ENCODE measurements around the gene CBR3.
"Not testable (repeated sequence)": the region's sequence is repeated elsewhere in the genome, so short reads cannot be mapped to it uniquely, and the experiment has no call there.

Gene CBR3

DNA sequence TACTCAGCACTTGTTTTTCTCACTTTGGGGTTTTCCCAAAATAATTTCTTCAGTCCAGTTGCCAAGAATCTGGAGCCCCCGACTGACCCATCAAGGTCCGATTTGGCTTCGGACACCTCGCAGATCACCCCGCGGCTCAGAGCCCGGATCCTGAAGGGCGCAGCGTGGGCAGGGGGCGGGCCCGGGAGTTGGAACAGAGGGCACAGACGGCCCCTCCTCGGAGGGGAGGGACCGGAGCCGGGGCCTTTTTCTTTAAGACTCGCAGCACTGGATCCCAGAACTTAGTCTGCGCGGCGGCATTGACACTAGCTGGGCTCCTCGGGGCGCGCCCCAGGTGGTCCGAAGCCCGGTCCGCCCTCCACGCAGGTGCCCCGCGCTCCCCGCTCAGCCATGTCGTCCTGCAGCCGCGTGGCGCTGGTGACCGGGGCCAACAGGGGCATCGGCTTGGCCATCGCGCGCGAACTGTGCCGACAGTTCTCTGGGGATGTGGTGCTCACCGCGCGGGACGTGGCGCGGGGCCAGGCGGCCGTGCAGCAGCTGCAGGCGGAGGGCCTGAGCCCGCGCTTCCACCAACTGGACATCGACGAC, at the start of gene CBR3:
Gene CBR3, plus strand, starts transcription at position 277 of the 588 bp plus-strand sequence. Its CDS starts 114 bp downstream, at position 391.
- DNase-seq = no peak

DNA sequence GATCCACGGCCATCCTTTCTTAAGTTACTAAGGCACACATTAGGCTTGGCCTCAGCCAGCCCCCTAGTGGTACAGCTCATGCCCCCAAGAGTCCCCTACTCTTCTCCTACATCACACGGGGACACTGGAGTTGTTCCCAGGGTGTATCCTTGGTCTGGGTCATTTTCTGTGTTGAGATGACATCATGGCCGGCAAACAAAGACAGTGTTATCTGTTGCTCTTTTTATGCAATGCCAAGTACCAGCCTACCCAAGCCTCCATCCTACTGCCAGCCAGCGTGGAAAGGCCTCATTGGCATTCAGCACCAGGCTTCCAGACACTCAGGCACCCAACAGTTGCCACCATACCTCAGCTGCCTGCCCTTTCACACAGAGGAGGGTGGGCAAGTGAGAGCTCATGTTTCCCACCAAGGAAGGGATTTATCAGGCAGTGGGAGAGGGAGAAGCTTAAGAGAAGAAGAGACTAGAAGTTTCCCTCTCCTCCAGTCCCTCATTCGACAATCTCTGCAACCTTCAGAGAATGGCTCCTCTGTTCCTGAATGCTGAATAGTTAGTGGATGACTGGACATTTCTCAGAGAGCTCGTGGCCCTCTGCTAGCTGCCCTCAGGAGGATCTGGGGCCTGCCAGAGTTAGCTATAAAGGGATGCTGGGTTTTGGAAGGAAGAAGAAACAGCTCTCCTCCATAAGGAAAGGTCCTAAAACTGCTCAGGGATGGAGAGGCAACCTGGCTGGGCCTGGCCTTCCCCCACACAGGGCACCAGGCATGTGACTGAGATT, 47.3 kb upstream of the CBR3 start:
- DNase-seq = no peak

DNA sequence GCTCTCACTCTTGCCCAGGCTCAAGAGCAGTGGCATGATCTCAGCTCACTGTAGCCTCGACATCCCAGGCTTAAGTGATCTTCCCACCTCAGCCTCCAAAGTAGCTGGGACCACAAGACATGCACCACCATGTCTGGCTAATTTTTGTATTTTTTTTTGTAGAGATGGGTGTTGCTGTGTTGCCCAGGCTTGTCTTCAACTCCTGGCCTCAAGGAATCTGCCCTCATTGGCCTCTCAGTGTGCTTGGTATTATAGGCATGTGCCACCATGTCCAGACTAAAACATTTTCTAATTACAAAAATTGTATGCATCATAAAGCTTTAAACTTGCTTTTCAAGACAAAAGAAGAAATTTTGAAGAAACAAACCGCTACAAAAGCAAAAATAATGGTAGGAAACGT, 44.9 kb upstream of the CBR3 start:
- no peak for DNase-seq

DNA sequence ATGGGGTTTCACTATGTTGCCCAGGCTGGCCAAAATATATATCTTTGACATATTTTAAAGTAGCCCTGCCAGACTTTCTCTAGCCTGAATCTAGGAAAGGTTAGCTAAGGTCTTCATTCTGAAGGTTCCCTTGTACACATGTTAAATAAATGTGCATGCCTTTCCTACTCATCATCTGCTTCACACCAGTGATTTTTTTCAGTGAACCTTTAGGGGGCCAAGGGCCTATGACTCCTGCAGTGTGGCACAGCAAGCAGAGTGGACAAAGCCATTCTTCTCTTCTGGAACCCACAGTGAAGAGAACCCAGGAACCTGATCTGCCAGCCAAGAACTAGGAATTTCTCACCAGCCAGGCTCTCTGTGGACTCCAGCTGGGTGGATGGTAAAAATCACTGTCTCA, 42.2 kb upstream of the CBR3 start:
- no peak for DNase-seq

DNA sequence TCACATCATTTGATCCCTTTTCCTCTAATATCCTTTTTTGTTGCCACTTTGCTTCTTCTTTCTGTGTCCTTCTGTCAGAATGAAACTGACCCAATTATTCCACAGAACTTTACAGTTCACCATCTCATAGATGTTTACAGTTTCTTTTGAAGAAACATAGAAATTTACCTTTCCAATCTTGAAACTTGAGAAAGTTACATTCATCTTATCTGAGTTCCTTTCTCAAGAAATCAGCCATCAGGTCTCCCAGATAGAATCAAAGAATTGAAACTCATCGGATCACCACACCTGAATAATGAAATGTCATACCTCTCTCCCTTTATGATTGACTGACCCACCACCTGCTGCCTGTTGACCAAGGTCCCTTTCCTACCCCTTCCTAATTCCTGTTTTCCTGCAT, 41.4 kb upstream of the CBR3 start:
- DNase-seq = no peak

DNA sequence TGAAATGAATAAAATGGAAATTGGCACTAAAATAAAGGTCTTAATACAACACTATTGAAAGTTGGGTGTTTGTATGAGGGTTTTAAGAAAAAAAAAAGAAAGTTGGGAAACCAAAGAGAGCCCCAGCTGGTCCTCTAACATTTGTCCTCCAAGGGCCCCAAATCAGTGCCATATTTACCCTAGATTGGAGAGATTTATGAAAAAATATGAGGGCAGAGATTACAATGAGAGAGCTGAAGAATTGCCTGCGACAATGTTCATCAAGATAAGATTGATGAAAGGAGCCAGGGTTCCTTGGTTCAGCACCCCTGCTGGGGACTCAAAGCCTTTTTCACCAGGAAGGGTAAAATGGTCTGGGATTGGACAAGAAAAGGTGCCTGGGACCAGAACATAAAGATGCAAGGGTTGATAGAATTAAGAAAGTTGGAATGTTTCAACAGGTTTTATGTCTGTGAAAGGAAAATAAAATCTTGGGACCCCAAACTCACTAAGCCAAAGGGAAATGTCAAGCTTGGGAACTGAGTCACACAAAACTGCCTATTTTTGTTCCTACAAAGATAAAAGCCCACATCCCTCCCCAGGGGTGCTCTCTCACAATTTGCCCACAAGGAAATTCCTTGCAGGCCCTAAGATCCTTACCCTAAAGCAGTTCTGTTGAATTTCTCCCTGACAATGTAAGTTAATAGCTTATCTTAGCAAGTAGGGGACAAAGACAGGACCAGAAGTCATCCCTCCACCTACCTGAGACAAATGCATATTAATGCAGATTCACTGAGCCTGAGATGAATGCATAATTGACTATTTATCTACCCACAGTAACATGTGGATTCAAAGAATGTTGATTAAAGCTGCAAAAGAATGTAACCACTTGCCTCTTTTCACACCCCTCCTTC, 38.2 kb upstream of the CBR3 start:
- no peak for DNase-seq

DNA sequence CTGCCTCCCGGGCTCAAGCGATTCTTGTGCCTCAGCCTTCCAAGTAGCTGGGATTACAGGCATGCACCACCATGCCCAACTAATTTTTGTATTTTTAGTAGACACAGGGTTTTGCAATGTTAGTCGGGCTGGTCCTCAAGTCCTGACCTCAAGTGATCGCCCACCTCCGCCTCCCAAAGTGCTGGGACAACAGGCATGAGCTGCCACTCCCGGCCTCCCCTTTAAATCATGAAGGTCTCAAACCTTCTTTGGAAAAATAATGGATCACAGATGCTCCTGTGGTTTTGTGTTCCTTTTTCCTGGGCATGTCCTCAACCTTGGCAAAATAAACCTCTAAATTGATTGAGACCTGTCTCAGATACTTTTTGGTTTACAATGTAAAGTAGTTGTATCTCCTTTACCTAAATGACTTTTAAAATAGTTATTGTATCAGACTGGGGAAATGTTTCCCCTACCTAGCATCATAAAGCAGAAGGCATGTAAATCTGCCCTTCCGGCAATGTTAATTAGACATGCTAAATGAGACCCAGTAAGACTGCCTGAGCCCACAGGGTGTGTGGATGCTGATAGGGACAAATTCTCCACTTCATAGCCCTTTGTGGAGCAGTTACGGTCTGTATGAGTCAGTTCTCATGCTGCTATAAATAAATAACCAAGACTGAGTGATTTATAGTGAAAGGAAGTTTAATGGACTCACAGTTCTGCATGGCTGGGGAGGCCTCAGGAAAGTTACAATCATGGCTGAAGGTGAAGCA, 37.3 kb upstream of the CBR3 start:
- no peak for DNase-seq

DNA sequence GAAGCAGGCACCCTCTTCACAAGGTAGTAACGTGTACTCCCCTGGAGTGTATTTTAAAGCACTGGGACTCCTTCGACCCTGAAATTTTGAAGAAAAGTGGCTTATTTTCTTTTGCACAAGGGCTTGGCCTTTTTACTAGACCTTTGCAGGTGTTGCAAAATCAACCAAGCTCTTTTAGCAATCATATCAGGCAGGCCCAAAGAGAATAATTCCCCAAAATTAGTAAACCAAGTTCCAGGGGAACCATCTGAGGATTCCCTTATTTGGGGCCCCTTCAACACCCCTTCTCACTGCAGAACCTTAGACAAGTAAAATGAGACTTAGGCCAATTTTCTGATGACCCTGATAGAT, 36.7 kb upstream of the CBR3 start:
- DNase-seq = no peak

DNA sequence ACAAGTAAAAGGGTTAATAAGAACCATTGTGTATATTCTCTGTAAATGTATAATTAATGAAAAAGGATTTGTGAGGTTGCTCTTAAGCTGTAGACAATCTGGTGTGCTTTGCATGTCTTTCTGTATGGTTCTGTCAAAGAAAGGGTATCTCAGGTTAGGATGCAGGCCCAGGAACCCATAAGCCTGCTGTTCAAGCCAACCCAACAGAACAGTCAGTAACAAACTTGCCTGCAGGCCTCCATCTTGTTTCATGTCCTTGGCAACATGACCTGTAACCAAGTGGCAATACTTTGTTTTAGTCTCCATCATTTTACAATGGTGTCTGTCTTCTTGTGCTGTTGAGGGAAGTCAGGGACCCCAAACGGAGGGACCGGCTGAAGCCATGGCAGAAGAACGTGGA, 35.9 kb upstream of the CBR3 start:
- DNase-seq = no peak

DNA sequence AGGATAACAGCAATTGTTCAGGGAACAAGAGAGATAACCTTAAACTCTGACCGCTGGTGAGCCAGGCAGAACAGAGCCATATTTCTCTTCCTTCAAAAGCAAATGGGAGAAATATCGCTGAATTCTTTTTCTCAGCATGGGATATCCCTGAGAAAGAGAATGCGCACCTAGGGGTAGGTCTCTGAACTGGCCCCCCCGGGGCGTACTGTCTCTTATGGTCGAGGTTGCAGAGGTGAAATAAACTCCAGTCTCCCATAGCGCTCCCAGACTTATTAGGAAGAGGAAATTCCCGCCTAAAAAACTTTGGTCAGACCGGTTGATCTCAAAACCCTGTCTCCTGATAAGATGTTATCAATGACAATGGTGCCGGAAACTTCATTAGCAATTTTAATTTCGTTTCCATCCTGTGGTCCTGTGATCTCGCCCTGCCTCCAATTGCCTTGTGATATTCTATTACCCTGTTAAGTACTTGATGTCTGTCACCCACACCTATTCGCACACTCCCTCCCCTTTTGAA, 35.1 kb upstream of the CBR3 start:
- not testable (repeated sequence) for DNase-seq

DNA sequence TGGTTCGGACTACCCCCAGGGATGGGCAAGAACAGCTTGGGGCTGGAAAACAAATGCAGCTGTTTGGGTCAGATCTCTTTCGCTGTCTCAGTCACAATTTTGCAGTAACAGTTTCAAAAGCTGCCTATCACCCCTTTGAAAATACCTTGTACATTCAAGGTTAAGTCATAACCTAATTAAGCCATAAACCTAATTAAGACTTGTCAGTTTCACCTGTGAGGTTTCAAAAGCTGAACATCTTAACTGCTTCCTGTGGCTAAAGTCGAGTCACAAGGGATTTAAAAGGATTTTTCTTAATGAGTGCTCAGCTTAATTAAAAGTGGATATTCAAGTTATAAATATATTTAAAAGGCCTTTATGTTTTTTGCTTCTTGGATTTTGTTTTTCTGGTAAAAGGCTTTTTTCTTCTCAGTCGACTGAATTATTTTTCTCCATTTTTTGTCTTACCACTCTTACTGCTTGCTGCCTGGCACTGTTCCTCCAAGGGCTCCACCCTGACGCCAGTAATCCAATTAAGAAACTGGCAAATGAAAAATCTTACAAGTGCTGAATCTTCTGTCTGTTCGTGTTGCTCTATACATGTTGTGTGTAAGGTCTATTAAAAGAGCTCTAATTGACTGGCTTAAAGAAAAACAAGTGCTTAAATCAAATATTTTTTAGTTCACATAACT, 33.8 kb upstream of the CBR3 start:
- DNase-seq = no peak

DNA sequence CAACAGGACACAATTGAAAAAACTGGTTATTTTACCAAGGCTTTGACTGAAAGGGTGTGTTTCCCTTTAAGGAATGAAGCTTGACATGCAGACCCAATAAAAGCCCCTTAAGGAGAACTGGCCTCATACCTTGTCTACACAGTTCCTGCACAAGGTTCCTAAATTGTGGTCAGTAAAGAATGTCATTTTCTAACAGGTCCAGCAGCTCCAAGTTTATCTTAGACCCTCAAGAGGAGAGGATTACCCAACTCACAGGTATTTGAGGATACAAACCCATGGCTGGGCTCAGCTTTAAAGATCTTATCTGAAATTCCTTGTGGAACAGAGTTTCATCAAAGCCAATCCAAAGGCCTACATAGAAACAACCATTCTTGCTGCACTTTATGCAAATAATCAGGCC, 31.4 kb upstream of the CBR3 start:
- DNase-seq = no peak

DNA sequence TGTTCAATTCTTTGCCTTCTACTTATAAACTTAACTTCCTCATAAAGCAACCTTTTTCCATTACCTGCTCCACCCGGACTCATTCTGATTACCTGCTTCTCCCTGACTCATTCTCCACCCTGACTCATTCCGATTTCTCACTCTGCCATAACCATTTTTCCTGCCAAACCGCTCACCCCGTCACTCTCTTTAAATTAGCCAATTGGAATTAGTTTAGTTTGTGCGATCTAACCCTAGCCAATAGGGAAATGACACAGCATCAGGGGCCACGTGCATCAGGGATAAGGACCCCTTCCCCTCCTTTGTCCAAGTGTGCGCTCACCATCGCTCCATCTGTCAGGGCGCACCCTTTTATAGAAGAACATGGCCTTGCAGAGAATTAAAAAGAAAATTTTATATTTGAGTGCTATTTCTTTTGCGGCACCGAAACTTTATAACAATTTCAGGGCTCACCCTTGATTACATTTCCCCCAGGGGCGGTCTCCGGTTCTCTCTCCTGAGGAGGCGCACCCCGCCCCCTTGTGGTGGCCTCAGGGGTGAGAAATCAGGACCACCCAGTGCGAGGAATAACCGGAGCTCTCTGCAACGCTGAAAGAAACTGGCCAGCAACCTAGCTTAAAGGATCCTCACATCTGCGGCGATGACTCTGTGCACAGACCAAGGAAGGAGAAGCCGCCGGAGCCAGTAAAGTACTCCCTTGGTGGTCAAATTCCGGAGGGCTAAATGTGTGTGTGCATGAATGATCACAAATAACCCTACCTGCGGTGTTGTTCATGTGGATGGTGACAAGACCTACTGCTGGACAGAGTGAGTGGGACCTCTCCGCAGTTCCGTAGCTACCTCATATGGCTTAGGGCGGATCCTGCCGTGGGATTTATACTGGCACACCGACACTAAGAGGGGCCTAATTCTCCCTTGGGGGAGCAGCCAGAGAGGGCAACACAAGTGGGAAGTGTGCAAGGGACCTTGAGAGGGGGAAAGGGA, 30.3 kb upstream of the CBR3 start:
- DNase-seq = no peak

DNA sequence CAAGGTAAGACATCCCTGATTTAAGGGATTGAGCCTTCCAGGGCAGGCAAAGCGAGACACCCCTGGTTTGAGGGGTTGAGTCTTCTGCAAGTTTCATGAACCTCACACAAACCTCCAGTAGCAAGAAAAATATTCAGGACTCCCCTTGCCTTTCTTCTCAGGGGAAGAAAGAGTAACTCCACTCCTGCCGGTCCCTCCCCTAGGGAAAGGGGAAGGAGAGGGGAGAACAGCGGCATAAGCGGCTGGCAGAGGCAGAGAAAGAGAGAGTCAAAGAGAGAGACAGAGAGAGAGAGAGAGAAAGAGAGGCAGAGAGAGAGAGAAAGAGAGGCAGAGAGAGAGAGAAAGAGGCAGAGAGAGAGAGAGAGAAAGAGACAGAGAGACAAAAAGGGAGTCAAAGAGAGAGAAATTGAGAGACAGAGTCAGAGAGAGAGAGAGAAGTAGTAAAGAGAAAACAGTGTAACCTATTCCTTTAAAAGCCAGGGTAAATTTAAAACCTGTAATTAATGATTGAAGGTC, 29.5 kb upstream of the CBR3 start:
- no peak for DNase-seq

DNA sequence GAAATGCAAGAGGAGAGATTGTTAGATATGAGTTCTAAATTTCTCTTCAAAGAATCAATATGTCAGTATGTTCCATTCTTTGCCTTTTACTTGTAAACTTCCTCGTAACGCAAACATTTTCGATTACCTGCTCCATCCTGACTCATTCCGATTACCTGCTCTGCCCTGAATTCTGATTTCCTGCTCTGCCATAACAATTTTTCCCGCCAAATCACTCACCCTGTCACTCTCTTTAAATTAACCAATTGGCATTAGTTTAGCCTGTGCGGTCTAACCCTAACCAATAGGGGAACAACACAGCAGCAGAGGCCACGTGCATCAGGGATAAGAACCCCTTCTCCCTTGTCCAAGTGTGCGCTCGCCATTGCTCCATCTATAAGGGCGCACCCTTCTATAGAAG, 25.0 kb upstream of the CBR3 start:
- DNase-seq = no peak

DNA sequence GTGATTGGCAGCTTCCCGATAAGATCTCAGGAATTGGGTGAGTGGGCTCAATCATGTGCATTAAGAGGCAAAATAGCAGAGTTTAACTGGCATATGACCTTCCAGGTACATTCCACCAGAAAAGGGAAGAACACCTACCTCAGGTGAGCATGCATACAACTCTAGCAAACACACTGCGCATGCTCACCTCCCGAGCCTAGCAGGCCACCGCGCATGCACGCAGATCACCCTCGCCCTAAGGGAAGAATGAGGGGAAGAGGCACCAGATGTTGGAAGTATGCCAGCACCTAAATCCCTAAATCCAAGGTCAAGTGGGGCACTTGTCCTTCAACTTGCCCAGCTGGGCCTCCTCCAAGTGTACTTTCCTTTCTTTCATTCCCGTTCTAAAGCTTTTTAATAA, 23.6 kb upstream of the CBR3 start:
- no peak for DNase-seq

DNA sequence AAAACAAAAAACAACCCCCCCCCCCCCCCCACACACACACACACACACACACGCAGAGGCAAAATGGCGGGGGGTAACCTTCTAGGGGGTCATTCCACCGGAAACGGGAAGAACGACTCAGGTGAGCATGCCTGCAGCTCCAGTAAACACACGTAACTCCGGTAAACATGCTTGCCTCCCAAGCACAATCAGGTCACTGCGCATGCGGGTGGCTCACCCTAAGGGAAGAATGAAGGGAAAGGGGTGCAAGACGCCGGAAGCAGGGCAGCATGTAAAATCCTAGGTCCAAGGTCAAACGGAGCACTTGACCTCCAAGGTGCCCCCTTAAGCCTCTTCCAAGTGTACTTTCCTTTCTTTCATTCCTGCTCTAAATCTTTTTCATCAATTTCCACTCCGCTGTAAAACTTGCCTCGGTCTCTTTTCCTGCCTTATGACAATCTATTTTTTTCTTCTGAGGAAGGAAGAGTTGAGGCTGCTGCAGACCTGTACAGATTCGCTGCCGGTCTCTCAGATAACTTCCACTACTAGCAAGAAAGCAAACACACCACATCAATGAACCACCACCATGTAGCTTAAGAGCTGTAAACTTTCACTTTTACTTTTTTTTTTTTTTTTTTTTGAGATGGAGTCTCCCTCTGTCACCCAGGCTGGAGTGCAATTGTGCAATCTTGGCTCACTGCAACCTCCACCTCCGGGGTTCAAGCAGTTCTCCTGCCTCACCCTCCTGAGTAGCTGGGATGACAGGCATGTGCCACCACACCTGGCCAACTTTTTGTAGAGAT, 21.0 kb upstream of the CBR3 start:
- no peak for DNase-seq

DNA sequence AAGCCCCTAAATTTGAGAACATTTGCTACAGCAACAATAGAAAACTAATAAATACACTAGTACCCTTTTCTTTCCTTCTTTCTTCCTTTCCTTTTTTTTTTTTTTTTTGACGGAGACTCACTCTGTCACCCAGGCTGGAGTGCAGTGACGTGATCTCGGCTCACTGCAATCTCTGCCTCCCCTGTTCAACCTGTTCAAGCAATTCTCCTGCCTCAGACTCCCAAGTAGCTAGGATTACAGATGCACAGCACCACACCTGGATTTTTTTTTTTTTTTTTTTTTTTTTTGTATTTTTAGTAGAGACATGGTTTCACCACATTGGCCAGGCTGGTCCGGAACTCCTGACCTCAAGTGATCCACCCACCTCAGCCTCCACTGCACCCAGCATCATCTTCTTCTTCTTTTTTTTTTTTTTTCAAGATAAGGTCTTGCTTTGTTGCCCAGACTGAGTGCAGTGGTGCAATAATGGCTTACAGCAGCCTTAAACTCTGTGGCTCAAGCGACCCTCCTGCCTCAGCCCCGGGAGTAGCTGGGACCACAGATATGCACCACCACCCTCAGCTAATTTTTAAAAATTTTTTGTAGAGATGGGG, 19.6 kb upstream of the CBR3 start:
- no peak for DNase-seq

DNA sequence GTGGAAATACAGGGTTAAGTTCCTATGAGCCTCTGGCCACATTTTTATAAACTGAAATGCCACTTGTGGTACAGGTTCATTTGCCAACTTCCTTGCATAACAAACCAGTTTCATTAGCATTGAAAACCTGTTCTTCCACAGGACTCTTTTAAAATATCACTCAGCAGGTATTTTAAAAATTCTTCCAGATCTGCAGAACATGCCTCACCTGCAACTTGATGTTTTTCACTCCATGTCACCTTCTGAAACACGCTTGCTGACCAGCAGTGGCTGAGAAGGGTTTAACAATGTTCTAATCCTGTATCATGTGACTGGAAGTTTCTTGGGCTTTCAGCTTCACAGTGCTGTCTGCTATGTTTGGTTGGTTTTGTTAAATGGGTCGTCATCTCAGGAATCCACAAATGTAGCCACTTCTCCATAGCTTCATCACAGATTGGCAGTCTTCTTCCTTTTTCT, 17.6 kb upstream of the CBR3 start:
- no peak for DNase-seq

Measured in NCI-H446 treated with DMSO at 0.1 percent for 48 hours (cell line).